ENCODE results near the gene ATAD3B. TPM values are rescaled to one million over a fixed set of nuclear protein-coding genes. Genes with fewer than 3 reads are reported as not detected.

Gene ATAD3B
- total RNA-seq, 1 donor from 2014 or later: 42.8 TPM

DNA sequence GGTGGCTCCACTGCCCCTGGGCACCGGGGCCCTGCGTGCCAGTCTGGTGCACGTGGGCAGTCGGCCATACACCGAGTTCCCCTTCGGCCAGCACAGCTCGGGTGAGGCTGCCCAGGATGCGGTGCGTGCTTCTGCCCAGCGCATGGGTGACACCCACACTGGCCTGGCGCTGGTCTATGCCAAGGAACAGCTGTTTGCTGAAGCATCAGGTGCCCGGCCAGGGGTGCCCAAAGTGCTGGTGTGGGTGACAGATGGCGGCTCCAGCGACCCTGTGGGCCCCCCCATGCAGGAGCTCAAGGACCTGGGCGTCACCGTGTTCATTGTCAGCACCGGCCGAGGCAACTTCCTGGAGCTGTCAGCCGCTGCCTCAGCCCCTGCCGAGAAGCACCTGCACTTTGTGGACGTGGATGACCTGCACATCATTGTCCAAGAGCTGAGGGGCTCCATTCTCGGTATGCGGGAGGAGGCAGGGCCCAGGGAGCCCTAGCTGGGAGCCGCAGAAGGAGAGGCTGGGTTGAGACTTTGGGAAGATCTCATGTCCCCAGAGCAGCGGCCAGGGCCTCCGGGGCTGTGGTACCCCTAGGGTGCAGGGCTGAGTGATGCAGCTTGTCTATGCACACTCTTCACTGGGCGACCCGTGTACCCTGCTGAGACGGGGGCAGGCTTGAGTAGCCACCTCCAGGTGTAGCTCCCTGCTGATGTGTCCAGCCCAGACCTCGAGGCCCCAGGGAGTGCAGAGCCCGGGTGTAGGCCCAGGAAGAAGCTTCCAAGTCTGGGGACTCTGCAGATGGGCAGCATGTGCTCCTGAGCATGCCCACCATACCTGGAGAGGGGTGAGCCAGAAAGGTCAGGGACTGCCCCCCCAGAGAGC, 34.3 kb upstream of the ATAD3B start:
- peak overlapping the region; percentile 47 for H3K4me3 ChIP-seq (ENCODE audit: low read depth, low read length)
- no peak for DNase-seq (ENCODE audit: low read depth)
- TF ChIP-seq, protein P1, sequence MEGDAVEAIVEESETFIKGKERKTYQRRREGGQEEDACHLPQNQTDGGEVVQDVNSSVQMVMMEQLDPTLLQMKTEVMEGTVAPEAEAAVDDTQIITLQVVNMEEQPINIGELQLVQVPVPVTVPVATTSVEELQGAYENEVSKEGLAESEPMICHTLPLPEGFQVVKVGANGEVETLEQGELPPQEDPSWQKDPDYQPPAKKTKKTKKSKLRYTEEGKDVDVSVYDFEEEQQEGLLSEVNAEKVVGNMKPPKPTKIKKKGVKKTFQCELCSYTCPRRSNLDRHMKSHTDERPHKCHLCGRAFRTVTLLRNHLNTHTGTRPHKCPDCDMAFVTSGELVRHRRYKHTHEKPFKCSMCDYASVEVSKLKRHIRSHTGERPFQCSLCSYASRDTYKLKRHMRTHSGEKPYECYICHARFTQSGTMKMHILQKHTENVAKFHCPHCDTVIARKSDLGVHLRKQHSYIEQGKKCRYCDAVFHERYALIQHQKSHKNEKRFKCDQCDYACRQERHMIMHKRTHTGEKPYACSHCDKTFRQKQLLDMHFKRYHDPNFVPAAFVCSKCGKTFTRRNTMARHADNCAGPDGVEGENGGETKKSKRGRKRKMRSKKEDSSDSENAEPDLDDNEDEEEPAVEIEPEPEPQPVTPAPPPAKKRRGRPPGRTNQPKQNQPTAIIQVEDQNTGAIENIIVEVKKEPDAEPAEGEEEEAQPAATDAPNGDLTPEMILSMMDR (conservative IDR thresholded peaks at IDR 0.05; ENCODE audit: low read depth, low read length): no peak

- TF ChIP-seq, protein P1 (conservative IDR thresholded peaks at IDR 0.05; ENCODE audit: low read depth, low read length): peak; percentile 22
Observed at GRCh38 chr1:1437904-1438376, 33.6 kb upstream of the ATAD3B start.

DNA sequence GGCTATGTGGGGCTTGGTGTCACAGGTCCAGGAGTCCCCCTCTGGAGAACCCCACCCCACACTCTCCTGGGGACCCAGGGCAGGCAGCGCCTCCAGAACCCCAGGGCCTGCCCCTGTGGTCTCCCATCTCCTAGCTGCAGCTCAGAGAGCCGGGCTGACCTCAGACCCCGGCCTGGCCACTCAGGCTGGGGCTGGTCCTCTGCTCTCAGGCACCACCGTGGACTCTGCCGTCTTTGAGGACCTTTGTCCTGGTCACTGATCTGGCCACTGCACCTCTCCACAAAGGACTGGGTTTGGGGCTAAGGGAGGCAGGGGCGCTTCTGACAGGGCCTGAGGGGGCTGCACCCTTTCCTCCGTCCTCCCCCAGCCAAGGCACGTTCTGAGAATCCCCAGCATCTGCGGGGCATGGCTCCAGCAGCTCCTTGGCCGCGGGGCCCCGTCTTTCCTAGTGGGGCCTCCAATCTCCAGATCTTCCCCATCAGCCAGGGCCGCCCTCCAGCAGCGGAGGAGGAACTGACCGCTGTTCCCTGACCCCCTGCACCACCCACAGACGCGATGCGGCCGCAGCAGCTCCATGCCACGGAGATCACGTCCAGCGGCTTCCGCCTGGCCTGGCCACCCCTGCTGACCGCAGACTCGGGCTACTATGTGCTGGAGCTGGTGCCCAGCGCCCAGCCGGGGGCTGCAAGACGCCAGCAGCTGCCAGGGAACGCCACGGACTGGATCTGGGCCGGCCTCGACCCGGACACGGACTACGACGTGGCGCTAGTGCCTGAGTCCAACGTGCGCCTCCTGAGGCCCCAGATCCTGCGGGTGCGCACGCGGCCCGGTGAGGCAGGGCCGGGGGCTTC, 32.8 kb upstream of the ATAD3B start:
- DNase-seq (ENCODE audit: low read depth): no peak
- H3K4me3 ChIP-seq (ENCODE audit: low read depth, low read length): peak overlapping the region; percentile 47
- TF ChIP-seq, protein P1 (conservative IDR thresholded peaks at IDR 0.05; ENCODE audit: low read depth, low read length): no peak

More at GRCh38 chr1:1437904-1438376, 33.6 kb upstream of the ATAD3B start:
- peak; percentile 20 for DNase-seq (ENCODE audit: low read depth)
- H3K4me3 ChIP-seq (ENCODE audit: low read depth, low read length): peak overlapping the region; percentile 47

- no peak overlapping the region for H3K4me3 ChIP-seq (ENCODE audit: low read depth, low read length)
- DNase-seq (ENCODE audit: low read depth): no peak
- TF ChIP-seq, protein P1 (conservative IDR thresholded peaks at IDR 0.05; ENCODE audit: low read depth, low read length): no peak
Observed at GRCh38 chr1:1439546-1440261, 31.9 kb upstream of the ATAD3B start.

DNA sequence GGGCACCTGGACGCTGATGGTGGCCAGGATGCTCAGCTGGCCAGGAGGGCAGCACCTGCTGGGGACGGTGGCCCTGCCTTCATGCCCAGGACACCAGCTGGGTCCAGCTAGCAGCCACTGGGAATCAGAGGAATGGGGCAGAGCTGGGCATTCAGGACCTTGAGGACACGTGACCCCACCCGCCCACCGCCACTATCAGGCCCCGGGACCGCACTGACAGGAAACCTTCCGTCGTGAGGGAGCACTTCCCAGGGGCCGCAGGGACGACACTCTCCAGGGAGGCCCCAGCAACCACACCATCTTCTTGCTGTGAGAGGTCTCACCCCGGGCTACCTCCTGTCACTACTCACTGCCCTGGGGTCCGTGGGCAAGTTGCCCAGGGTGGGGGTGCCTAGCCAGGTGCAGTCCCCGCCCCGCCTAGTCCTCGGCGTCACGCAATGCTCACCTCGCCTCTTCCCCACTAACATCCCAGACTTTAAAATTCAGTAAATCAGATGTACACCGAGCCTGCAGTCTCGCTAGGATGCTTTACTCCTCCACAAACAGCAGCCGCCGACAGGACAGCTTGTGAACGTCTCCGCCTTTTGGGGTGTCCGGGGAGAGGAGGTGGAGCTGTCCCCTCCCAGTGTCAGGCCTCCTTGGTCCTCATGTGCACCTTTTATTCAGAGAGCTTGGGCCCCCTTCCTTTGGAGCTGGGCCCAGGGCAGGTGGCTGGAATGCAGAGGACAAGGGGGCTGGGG, 31.1 kb upstream of the ATAD3B start:
- no peak for DNase-seq (ENCODE audit: low read depth)
- no peak overlapping the region for H3K4me3 ChIP-seq (ENCODE audit: low read depth, low read length)
- TF ChIP-seq, protein P1 (conservative IDR thresholded peaks at IDR 0.05; ENCODE audit: low read depth, low read length): no peak

All from epithelial cell of proximal tubule (primary cell).